Immature natural killer cell (primary cell): ENCODE data around the gene SLC29A2. TPM values are rescaled to one million over a fixed set of nuclear protein-coding genes. Genes with fewer than 3 reads are reported as not detected.

Experiments used
- polyA plus RNA-seq, 3 donors: library from polyadenylated mRNA; unstranded; fragments of 300-500 nt; fragmentation: Illumina TruSeq; gene quantifications; one replicate each; pipeline ENCODE4 v1.2.3, GENCODE V29; 2021

SLC29A2 gene
- polyA plus RNA-seq, 3 donors from 2014 or later = 0.21 to 0.32 TPM; not detected in 1

Other genes starting within 250 kb of the SLC29A2 start
- 1 to 10 TPM; 1.6 to 7.1 (median 3.9) TPM for gene KLC2, start 114.1 kb downstream of the SLC29A2 start, polyA plus RNA-seq
- gene RAB1B, start 103.1 kb downstream of the SLC29A2 start, polyA plus RNA-seq = 10 to 100 TPM; 22.9 to 33.2 (median 25.8) TPM
- not detected for gene CNIH2, start 93.6 kb downstream of the SLC29A2 start, polyA plus RNA-seq
- 10 to 100 TPM; 55.7 to 85.2 (median 62.1) TPM for gene YIF1A, start 82.6 kb downstream of the SLC29A2 start, polyA plus RNA-seq
- gene TMEM151A, start 79.9 kb downstream of the SLC29A2 start, polyA plus RNA-seq = not detected
- gene CD248, start 54.7 kb downstream of the SLC29A2 start, polyA plus RNA-seq = not detected
- under 1 TPM in 2 of 3 donors, not detected in 1; 0.17 to 0.20 TPM for gene RIN1, start 35.3 kb downstream of the SLC29A2 start, polyA plus RNA-seq
- gene BRMS1, start 26.7 kb downstream of the SLC29A2 start, polyA plus RNA-seq = 10 to 100 TPM; 69.3 to 79.8 (median 76.3) TPM
- gene B4GAT1, start 24.1 kb downstream of the SLC29A2 start, polyA plus RNA-seq = 10 to 100 TPM in 1 of 3 donors, 1 to 10 TPM in 2; 7.0 to 11.1 (median 7.4) TPM
- gene NPAS4, start 49.3 kb upstream of the SLC29A2 start, polyA plus RNA-seq = not detected
- 100 to 1,000 TPM in 1 of 3 donors, 10 to 100 TPM in 2; 53.6 to 118 (median 88.6) TPM for gene MRPL11, start 67.1 kb upstream of the SLC29A2 start, polyA plus RNA-seq
- 1 to 10 TPM; 1.6 to 3.2 (median 1.7) TPM for gene PELI3, start 95.1 kb upstream of the SLC29A2 start, polyA plus RNA-seq
- gene DPP3, start 108.7 kb upstream of the SLC29A2 start, polyA plus RNA-seq = 10 to 100 TPM; 44.5 to 54.2 (median 47.6) TPM
- 1 to 10 TPM; 5.3 to 8.3 (median 6.2) TPM for gene BBS1, start 138.9 kb upstream of the SLC29A2 start, polyA plus RNA-seq
- 10 to 100 TPM; 19.8 to 28.0 (median 24.7) TPM for gene ZDHHC24, start 174.3 kb upstream of the SLC29A2 start, polyA plus RNA-seq
- under 1 TPM in 1 of 3 donors, not detected in 2; 0.07 TPM for gene ACTN3, start 175.1 kb upstream of the SLC29A2 start, polyA plus RNA-seq
- 10 to 100 TPM; 24.2 to 56.7 (median 48.8) TPM for gene CTSF, start 196.8 kb upstream of the SLC29A2 start, polyA plus RNA-seq
- gene CCDC87, start 221.3 kb upstream of the SLC29A2 start, polyA plus RNA-seq = not detected
- gene CCS, start 221.4 kb upstream of the SLC29A2 start, polyA plus RNA-seq = 10 to 100 TPM; 34.3 to 52.8 (median 41.7) TPM
- gene RBM14, start 244.9 kb upstream of the SLC29A2 start, polyA plus RNA-seq = 10 to 100 TPM; 51.7 to 96.6 (median 73.2) TPM